OCI-LY3 (cell line): ENCODE results near the gene WDFY4.

ENCODE experiments used
- CTCF ChIP-seq: fragments of 200-600, 300-600 bp; sonication (generic); IDR thresholded peaks from 2 replicates; pipeline ENCODE4 v1.5.1; 2014; ENCODE audit warnings: antibody characterized with exemption, low read length, low read depth
- EZH2phosphoT487 ChIP-seq: fragments of 200-600 bp; shearing (Covaris generic); IDR thresholded peaks from 2 replicates; pipeline ENCODE4 v1.6.1; 2018; ENCODE audit warnings: antibody characterized with exemption, mixed run types, low read depth

- TF ChIP-seq CTCF (no peak), EZH2phosphoT487 (no peak)
Observed at GRCh38 chr10:48727866-48728265, 43.2 kb downstream of the WDFY4 start.
